ENCODE data around the gene SIGLEC11.

GRCh38 chr19:49988007-49988406, 27.0 kb upstream of the SIGLEC11 start:
- TF ChIP-seq EZH2phosphoT487 (IDR thresholded peaks at IDR 0.05) (no peak), CTCF (IDR thresholded peaks at IDR 0.05) (no peak), EZH2 (IDR thresholded peaks at IDR 0.05) (no peak)
